Kidney (tissue), 14 donors: ENCODE measurements around the gene RCAN1. TPM values are rescaled to one million over a fixed set of nuclear protein-coding genes. Genes with fewer than 3 reads are reported as not detected.

ENCODE experiments used
- DNase-seq, 5 donors: peaks; one replicate each; pipeline ENCODE4 v3.0.0-alpha.2; 2013 to 2020
- FAIRE-seq: peaks from 2 replicates; lab custom pipeline; 2012; peaks lifted over from hg19 to GRCh38; lab: Jason Lieb, UNC
- H3K27ac ChIP-seq, 2 donors: one replicate each; pipeline ENCODE4 v1.7.0; 2013; ENCODE audit warnings: low read depth in 2 of 2, low read length in 2 of 2, inconsistent platforms in 1 of 2
- H3K27me3 ChIP-seq: one replicate; pipeline ENCODE4 v1.7.1; 2013; ENCODE audit warnings: low read length, inconsistent platforms; ENCODE audit not compliant: control insufficient read depth, insufficient read depth
- H3K36me3 ChIP-seq, 3 donors: one replicate each; pipeline versions ENCODE4 v1.7.0 to v1.7.1; 2013; ENCODE audit warnings: low read length in 3 of 3, control low read depth in 1 of 3, inconsistent platforms in 1 of 3; ENCODE audit not compliant: insufficient read depth in 3 of 3, control insufficient read depth in 2 of 3
- H3K4me1 ChIP-seq, 3 donors: one replicate each; pipeline versions ENCODE4 v1.7.0 to v1.7.1; 2013; ENCODE audit warnings: low read length in 3 of 3, inconsistent platforms in 1 of 3, low read depth in 1 of 3; ENCODE audit not compliant: control insufficient read depth in 2 of 3, insufficient read depth in 2 of 3
- H3K4me3 ChIP-seq, 3 donors: one replicate each; pipeline versions ENCODE4 v1.7.0 to v1.8.1; 2013; ENCODE audit warnings: low read length in 3 of 3, control low read depth in 1 of 3, inconsistent platforms in 1 of 3
- H3K9ac ChIP-seq, 3 donors: one replicate each; pipeline versions ENCODE4 v1.7.0 to v1.7.1; 2013; ENCODE audit warnings: low read length in 3 of 3, control low read depth in 1 of 3, inconsistent platforms in 1 of 3
- H3K9me3 ChIP-seq, 3 donors: one replicate each; pipeline versions ENCODE4 v1.7.0 to v1.7.1; 2013; ENCODE audit warnings: low read length in 3 of 3, control low read depth in 1 of 3, inconsistent platforms in 1 of 3; ENCODE audit not compliant: control insufficient read depth in 2 of 3, insufficient read depth in 1 of 3
- CTCF ChIP-seq: IDR thresholded peaks from 3 replicates; pipeline ENCODE4 v1.5.1; 2012; ENCODE audit warnings: mild to moderate bottlenecking, moderate library complexity, borderline replicate concordance; ENCODE audit not compliant: insufficient read depth; ENCODE audit errors: extremely low read depth
- intact Hi-C: fragments of 100-400 bp; cut with DNase I; formaldehyde crosslinking; loops from one replicate; pipeline ENCODE4 v1.11.1; 2022
- polyA plus RNA-seq: library from polyadenylated mRNA; stranded (reverse); fragments of 350-450 nt; fragmentation: Illumina TruSeq; extraction: RNeasy Lipid Tissue Mini Kit (QIAGEN cat#74804); gene quantifications from one replicate; pipeline ENCODE4 v1.2.3, GENCODE V29; 2014; ENCODE audit warnings: low read depth, low replicate concordance; ENCODE audit not compliant: insufficient read depth
- total RNA-seq: library from RNA; stranded (reverse); fragmentation: NEBNext Ultra II Directional; extraction: Animal tissue kit (Norgen Biotek cat#: 25700); gene quantifications from one replicate; pipeline ENCODE4 v1.2.1, GENCODE V29; 2021
- donor health status: control.
- donor health status: control.
- donor health status: control.
- donor health status: control.
- donor health status: control.
- donor health status: DM: yes; HTN: yes; CAD: no.
- donor health status: Normal renal cell carcinoma (clear cell type).

Gene RCAN1
- total and polyA plus RNA-seq, 2 donors from 2014 or later, result 31.3 to 55.3 TPM

GRCh38 chr21:34648739-34649297 lies 33.9 kb upstream of the RCAN1 start:
- Histone ChIP-seq H3K4me1 (no peaks in the 10 kb centered on the region), H3K36me3 (no peaks in the 10 kb centered on the region), H3K9me3 (peaks cover 0 to 13% (median 3%) of the 10 kb centered on the region in 3 donors), H3K27ac (no peak overlapping the region), H3K27me3 (no peaks in the 10 kb centered on the region), H3K9ac (no peak overlapping the region), H3K4me3 (no peak overlapping the region)
- intact Hi-C loops, result no loop called here
- FAIRE-seq (no peak), DNase-seq (no peak)
- TF ChIP-seq CTCF, result no peak

GRCh38 chr21:34647555-34647954 lies 32.6 kb upstream of the RCAN1 start:
- H3K27me3 ChIP-seq, result no peaks in the 10 kb centered on the region
- H3K9ac ChIP-seq, result no peak overlapping the region
- TF ChIP-seq CTCF, result no peak
- DNase-seq (no peak), FAIRE-seq (no peak)
- H3K4me1 ChIP-seq, result no peaks in the 10 kb centered on the region
- peaks cover 0 to 12% (median 3%) of the 10 kb centered on the region in 3 donors for H3K9me3 ChIP-seq
- no peak overlapping the region for H3K27ac ChIP-seq
- no peaks in the 10 kb centered on the region for H3K36me3 ChIP-seq
- no peak overlapping the region for H3K4me3 ChIP-seq
- intact Hi-C loops, result no loop called here

- Histone ChIP-seq H3K4me1 (no peaks in the 10 kb centered on the region), H3K4me3 (no peak overlapping the region), H3K36me3 (no peaks in the 10 kb centered on the region), H3K9ac (no peak overlapping the region), H3K27me3 (no peaks in the 10 kb centered on the region), H3K9me3 (no peaks in the 10 kb centered on the region), H3K27ac (no peak overlapping the region)
- no peak for TF ChIP-seq CTCF
- FAIRE-seq, result no peak
- intact Hi-C loops, result no loop called here
- peak in 3 of 5 donors; percentile 18 to 35 (median 20) for DNase-seq
These were observed 29.9 kb upstream of the RCAN1 start for GRCh38 chr21:34644825-34645224.
